ENCODE measurements around the gene PPARD. TPM values are rescaled to one million over a fixed set of nuclear protein-coding genes. Genes with fewer than 3 reads are reported as not detected.

Gene PPARD
- total RNA-seq, 5 donors from 2014 or later (not counting 1 experiment from before 2014, with no cell fraction given): 36.8 to 41.3 (median 37.9) TPM

GRCh38 chr6:35370124-35370741, 27.9 kb downstream of the PPARD start:
- peak overlapping the region; percentile 4 to 5 for H3K4me3 ChIP-seq (ENCODE audit: control insufficient read depth in 1 of 2, extremely low read depth in 1 of 2, low read length in 1 of 2)
- H3K9me3 Mint-ChIP-seq: no peaks in the 10 kb centered on the region
- ChIA-PET CTCF (no interaction called here), POLR2A (no interaction called here)
- peaks cover 14% of the 10 kb centered on the region for H3K36me3 Mint-ChIP-seq
- ATAC-seq (replicated peaks in 1 of 4): peak; percentile 57 to 74 (median 62)
- peak overlapping the region; percentile 40 for H3K27ac ChIP-seq (ENCODE audit: low read length)
- peaks cover 26 to 41% of the 10 kb centered on the region in 2 experiments for H3K4me1 ChIP-seq (ENCODE audit: control insufficient read depth in 1 of 2, extremely low read depth in 1 of 2, insufficient read depth in 2 of 2, low read length in 2 of 2)
- H3K4me3 Mint-ChIP-seq: peak overlapping the region; percentile 25 to 79 (median 48)
- DNase-seq: peak in 12 of 35 experiments; percentile 5 to 44 (median 16)
- peaks cover 57 to 72% (median 66%) of the 10 kb centered on the region in 3 donors for H3K4me1 Mint-ChIP-seq
- peaks cover 2 to 5% of the 10 kb centered on the region in 2 donors for H3K36me3 ChIP-seq (ENCODE audit: control insufficient read depth in 2 of 2, extremely low read depth in 1 of 2, insufficient read depth in 1 of 2, low read length in 1 of 2)
- H3K27ac Mint-ChIP-seq: peak overlapping the region; percentile 86 to 89
- no peaks in the 10 kb centered on the region for H3K27me3 ChIP-seq (replicated peaks in 1 of 2; ENCODE audit: control insufficient read depth in 2 of 2, extremely low read depth in 1 of 2, insufficient read depth in 2 of 2, low read length in 1 of 2)
- H3K27me3 Mint-ChIP-seq: no peaks in the 10 kb centered on the region
- WGBS (ENCODE audit: insufficient coverage): 20% methylated on average over 8 of the region's 8 CpGs
- H3K9me3 ChIP-seq: no peaks in the 10 kb centered on the region

GRCh38 chr6:35370785-35371493, 28.6 kb downstream of the PPARD start:
- ChIA-PET CTCF (no interaction called here), POLR2A (interaction anchor here in 1 of 2 donors (0.6 kb wide), 1 partner anchor 59 kb away, joined by 11 read pairs; no protein-coding TSS in a partner anchor)
- no peaks in the 10 kb centered on the region for H3K9me3 Mint-ChIP-seq
- peaks cover 51 to 67% (median 62%) of the 10 kb centered on the region in 3 donors for H3K4me1 Mint-ChIP-seq
- DNase-seq (peak in 1 of 35 experiments; percentile 11), ATAC-seq (replicated peaks in 1 of 4) (no peak)
- peak overlapping the region; percentile 40 for H3K27ac ChIP-seq (ENCODE audit: low read length)
- no peaks in the 10 kb centered on the region for H3K27me3 Mint-ChIP-seq
- H3K9me3 ChIP-seq: no peaks in the 10 kb centered on the region
- peaks cover 26 to 41% of the 10 kb centered on the region in 2 experiments for H3K4me1 ChIP-seq (ENCODE audit: control insufficient read depth in 1 of 2, extremely low read depth in 1 of 2, insufficient read depth in 2 of 2, low read length in 2 of 2)
- peak overlapping the region; percentile 86 to 89 for H3K27ac Mint-ChIP-seq
- WGBS (ENCODE audit: insufficient coverage): 86% methylated on average over 6 of the region's 9 CpGs
- H3K36me3 Mint-ChIP-seq: peaks cover 14% of the 10 kb centered on the region
- H3K4me3 Mint-ChIP-seq: peak overlapping the region in 2 of 3 donors; percentile 26 to 79
- H3K27me3 ChIP-seq (replicated peaks in 1 of 2; ENCODE audit: control insufficient read depth in 2 of 2, extremely low read depth in 1 of 2, insufficient read depth in 2 of 2, low read length in 1 of 2): no peaks in the 10 kb centered on the region
- H3K4me3 ChIP-seq (ENCODE audit: control insufficient read depth in 1 of 2, extremely low read depth in 1 of 2, low read length in 1 of 2): peak overlapping the region in 1 of 2 donors; percentile 5
- peaks cover 2 to 5% of the 10 kb centered on the region in 2 donors for H3K36me3 ChIP-seq (ENCODE audit: control insufficient read depth in 2 of 2, extremely low read depth in 1 of 2, insufficient read depth in 1 of 2, low read length in 1 of 2)

GRCh38 chr6:35371494-35372262, 29.3 kb downstream of the PPARD start:
- DNase-seq: no peak
- Histone ChIP-seq H3K27ac (ENCODE audit: low read length) (no peak overlapping the region), H3K27me3 (replicated peaks in 1 of 2; ENCODE audit: control insufficient read depth in 2 of 2, extremely low read depth in 1 of 2, insufficient read depth in 2 of 2, low read length in 1 of 2) (no peaks in the 10 kb centered on the region), H3K36me3 (ENCODE audit: control insufficient read depth in 2 of 2, extremely low read depth in 1 of 2, insufficient read depth in 1 of 2, low read length in 1 of 2) (peaks cover 2 to 5% of the 10 kb centered on the region in 2 donors), H3K4me1 (ENCODE audit: control insufficient read depth in 1 of 2, extremely low read depth in 1 of 2, insufficient read depth in 2 of 2, low read length in 2 of 2) (peaks cover 26 to 41% of the 10 kb centered on the region in 2 experiments), H3K4me3 (ENCODE audit: control insufficient read depth in 1 of 2, extremely low read depth in 1 of 2, low read length in 1 of 2) (no peak overlapping the region), H3K9me3 (no peaks in the 10 kb centered on the region)
- Mint-ChIP-seq H3K4me1 (peaks cover 52 to 69% (median 65%) of the 10 kb centered on the region in 3 donors), H3K9me3 (no peaks in the 10 kb centered on the region), H3K4me3 (peak overlapping the region in 2 of 3 donors; percentile 26 to 79), H3K27ac (peak overlapping the region; percentile 86 to 89), H3K27me3 (no peaks in the 10 kb centered on the region), H3K36me3 (peaks cover 14% of the 10 kb centered on the region)
- CTCF ChIA-PET: interaction anchor here in 1 of 2 donors (0.6 kb wide), 1 partner anchor 18 kb away, joined by 5 read pairs; no protein-coding TSS in a partner anchor
- no CpG with 5 or more reads among the region's 8 CpGs for WGBS (ENCODE audit: insufficient coverage)
- ATAC-seq (replicated peaks in 1 of 4): no peak
- POLR2A ChIA-PET: interaction anchor here (0.5 to 0.8 kb wide), 3 partner anchors 16 to 66 kb away, joined by 3 to 11 read pairs (median 3); no protein-coding TSS in a partner anchor

- Mint-ChIP-seq H3K36me3 (peaks cover 8% of the 10 kb centered on the region), H3K4me3 (no peak overlapping the region), H3K9me3 (no peaks in the 10 kb centered on the region), H3K4me1 (peaks cover 52 to 67% (median 67%) of the 10 kb centered on the region in 3 donors), H3K27me3 (no peaks in the 10 kb centered on the region), H3K27ac (no peak overlapping the region)
- Histone ChIP-seq H3K36me3 (ENCODE audit: control insufficient read depth in 2 of 2, extremely low read depth in 1 of 2, insufficient read depth in 1 of 2, low read length in 1 of 2) (peaks cover 0 to 5% of the 10 kb centered on the region in 2 donors), H3K27me3 (replicated peaks in 1 of 2; ENCODE audit: control insufficient read depth in 2 of 2, extremely low read depth in 1 of 2, insufficient read depth in 2 of 2, low read length in 1 of 2) (no peaks in the 10 kb centered on the region), H3K4me1 (ENCODE audit: control insufficient read depth in 1 of 2, extremely low read depth in 1 of 2, insufficient read depth in 2 of 2, low read length in 2 of 2) (peaks cover 26 to 41% of the 10 kb centered on the region in 2 experiments), H3K27ac (ENCODE audit: low read length) (no peak overlapping the region), H3K9me3 (no peaks in the 10 kb centered on the region), H3K4me3 (ENCODE audit: control insufficient read depth in 1 of 2, extremely low read depth in 1 of 2, low read length in 1 of 2) (no peak overlapping the region)
- ChIA-PET CTCF (no interaction called here), POLR2A (interaction anchor here (0.5 to 0.8 kb wide), 2 partner anchors 17 to 67 kb away, joined by 3 read pairs; no protein-coding TSS in a partner anchor)
- DNase-seq (no peak), ATAC-seq (replicated peaks in 1 of 4) (no peak)
Measured at GRCh38 chr6:35372633-35373032, 30.3 kb downstream of the PPARD start.

- H3K27ac Mint-ChIP-seq: no peak overlapping the region
- CTCF ChIA-PET: no interaction called here
Measured at GRCh38 chr6:35376281-35376680, 33.9 kb downstream of the PPARD start.

GRCh38 chr6:35377002-35377401, 34.6 kb downstream of the PPARD start:
- Histone ChIP-seq H3K4me3 (ENCODE audit: control insufficient read depth in 1 of 2, extremely low read depth in 1 of 2, low read length in 1 of 2) (no peak overlapping the region), H3K27me3 (replicated peaks in 1 of 2; ENCODE audit: control insufficient read depth in 2 of 2, extremely low read depth in 1 of 2, insufficient read depth in 2 of 2, low read length in 1 of 2) (no peaks in the 10 kb centered on the region), H3K27ac (ENCODE audit: low read length) (no peak overlapping the region), H3K36me3 (ENCODE audit: control insufficient read depth in 2 of 2, extremely low read depth in 1 of 2, insufficient read depth in 1 of 2, low read length in 1 of 2) (peaks cover 0 to 10% of the 10 kb centered on the region in 2 donors), H3K9me3 (no peaks in the 10 kb centered on the region), H3K4me1 (ENCODE audit: control insufficient read depth in 1 of 2, extremely low read depth in 1 of 2, insufficient read depth in 2 of 2, low read length in 2 of 2) (peaks cover 0 to 4% of the 10 kb centered on the region in 2 experiments)
- H3K9me3 Mint-ChIP-seq: no peaks in the 10 kb centered on the region
- no peaks in the 10 kb centered on the region for H3K27me3 Mint-ChIP-seq
- CTCF ChIA-PET: no interaction called here
- ATAC-seq (replicated peaks in 1 of 4) (no peak), DNase-seq (no peak)
- H3K4me3 Mint-ChIP-seq: no peak overlapping the region
- peak overlapping the region in 1 of 2 donors; percentile 18 for H3K27ac Mint-ChIP-seq
- WGBS (ENCODE audit: insufficient coverage): 100% methylated on average over 2 of the region's 7 CpGs
- peaks cover 27% of the 10 kb centered on the region for H3K36me3 Mint-ChIP-seq
- POLR2A ChIA-PET: interaction anchor here in 1 of 2 donors (0.5 kb wide), 1 partner anchor 75 kb away, joined by 3 read pairs; the partner anchor contains the start of gene FANCE
- H3K4me1 Mint-ChIP-seq: peaks cover 44 to 52% (median 47%) of the 10 kb centered on the region in 3 donors

More at GRCh38 chr6:35376281-35376680, 33.9 kb downstream of the PPARD start:
- POLR2A ChIA-PET: interaction anchor here in 1 of 2 donors (0.5 to 0.7 kb wide), 3 partner anchors 44 to 1753 kb away, joined by 3 to 5 read pairs (median 3); partner anchors contain the start of gene FANCE
- peaks cover 0 to 11% of the 10 kb centered on the region in 2 experiments for H3K4me1 ChIP-seq (ENCODE audit: control insufficient read depth in 1 of 2, extremely low read depth in 1 of 2, insufficient read depth in 2 of 2, low read length in 2 of 2)
- H3K9me3 Mint-ChIP-seq: no peaks in the 10 kb centered on the region
- H3K27ac ChIP-seq (ENCODE audit: low read length): no peak overlapping the region
- ATAC-seq (replicated peaks in 1 of 4) (no peak), DNase-seq (no peak)
- no peaks in the 10 kb centered on the region for H3K9me3 ChIP-seq
- peaks cover 0 to 10% of the 10 kb centered on the region in 2 donors for H3K36me3 ChIP-seq (ENCODE audit: control insufficient read depth in 2 of 2, extremely low read depth in 1 of 2, insufficient read depth in 1 of 2, low read length in 1 of 2)
- H3K4me3 Mint-ChIP-seq: no peak overlapping the region
- no peaks in the 10 kb centered on the region for H3K27me3 ChIP-seq (replicated peaks in 1 of 2; ENCODE audit: control insufficient read depth in 2 of 2, extremely low read depth in 1 of 2, insufficient read depth in 2 of 2, low read length in 1 of 2)
- WGBS (ENCODE audit: insufficient coverage): no CpG with 5 or more reads among the region's 2 CpGs
- no peaks in the 10 kb centered on the region for H3K27me3 Mint-ChIP-seq
- no peak overlapping the region for H3K4me3 ChIP-seq (ENCODE audit: control insufficient read depth in 1 of 2, extremely low read depth in 1 of 2, low read length in 1 of 2)
- H3K4me1 Mint-ChIP-seq: peaks cover 43 to 57% (median 53%) of the 10 kb centered on the region in 3 donors
- peaks cover 24% of the 10 kb centered on the region for H3K36me3 Mint-ChIP-seq

All from T-cell (primary cell).